Measurements from ENCODE around the gene TEX2.
A peak's percentile ranks its signal among the peaks of the same experiment; 100 is the strongest.

The TEX2 gene

DNA sequence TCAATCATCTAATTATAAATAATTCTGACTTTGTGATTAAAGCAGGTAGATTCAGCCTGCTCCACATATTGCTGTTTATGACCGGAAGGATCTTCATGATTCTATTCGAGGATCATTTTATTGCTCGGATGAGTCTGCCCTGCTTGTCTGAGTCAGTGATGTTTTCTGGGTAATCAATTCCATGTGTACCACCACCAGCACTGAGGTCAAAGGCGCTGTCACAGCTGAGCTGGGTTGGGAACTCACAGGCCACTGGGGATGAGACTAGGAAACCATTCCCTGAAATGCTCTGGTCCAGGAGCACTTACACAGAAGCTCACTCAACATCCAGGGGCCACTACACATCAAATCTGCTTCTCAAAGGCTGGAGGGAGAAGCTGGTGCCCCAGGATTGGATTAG is 102.7 kb downstream of the TEX2 start:
- DNase-seq (ENCODE audit: low read depth), result no peak

DNA sequence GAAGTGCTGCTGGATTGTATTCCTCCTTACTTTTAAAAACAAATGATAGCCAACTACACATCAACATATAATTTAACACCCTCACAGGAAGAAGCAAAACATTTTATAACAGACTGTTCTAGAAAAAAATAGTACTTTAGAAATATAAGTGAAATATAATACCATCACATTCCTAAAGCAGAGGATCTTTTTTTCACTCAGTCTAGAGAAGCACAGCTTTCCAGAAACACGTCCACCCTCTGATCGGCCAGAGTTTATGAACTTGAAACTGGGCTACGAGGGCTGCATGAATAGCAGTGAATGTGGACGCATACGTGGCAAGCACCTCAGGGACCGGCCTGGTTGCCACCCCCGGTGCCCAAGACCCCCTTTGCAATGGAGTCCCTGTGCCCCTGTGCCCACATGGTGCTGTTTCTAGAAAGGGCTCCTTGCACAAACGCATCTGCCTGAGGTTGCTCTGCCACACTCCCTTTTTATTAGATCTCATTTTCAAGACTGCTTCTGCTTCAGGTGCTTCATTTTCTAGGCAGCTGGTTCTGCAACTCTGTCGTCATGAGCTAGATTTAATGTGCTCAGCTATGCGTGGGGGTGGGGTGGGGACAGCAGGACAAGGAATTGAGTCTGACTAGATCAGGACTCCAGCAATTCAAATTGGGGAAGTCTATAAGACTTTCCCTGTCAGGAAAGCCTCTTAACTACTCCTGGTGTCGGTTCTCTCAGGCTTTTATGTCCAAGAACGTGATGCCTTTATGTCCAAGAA is 104.0 kb downstream of the TEX2 start:
- DNase-seq (ENCODE audit: low read depth), result no peak

DNA sequence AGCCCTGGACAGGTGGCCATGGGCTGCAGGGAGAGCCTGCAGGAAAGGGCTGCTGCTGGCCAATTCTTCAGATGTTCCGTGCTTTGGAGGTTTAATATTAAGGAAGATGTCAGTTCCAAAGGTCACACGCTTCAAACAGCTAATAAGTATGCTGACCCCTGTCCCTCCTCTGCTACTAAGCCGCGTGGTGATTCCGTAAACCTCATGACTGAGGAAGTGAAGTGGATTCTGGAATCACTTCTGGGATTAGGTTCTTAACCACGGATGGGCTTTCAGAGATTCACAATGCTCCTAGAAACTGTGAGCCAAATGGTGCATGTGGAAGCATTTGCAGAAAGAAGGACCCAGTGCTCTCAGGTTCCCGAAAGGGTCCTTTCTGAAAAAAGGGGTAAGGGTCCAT is 104.7 kb downstream of the TEX2 start:
- DNase-seq (ENCODE audit: low read depth), result no peak

GRCh38 chr17:64157669-64158180 is 105.3 kb downstream of the TEX2 start:
- DNase-seq (ENCODE audit: low read depth), result no peak

- no peak for DNase-seq (ENCODE audit: low read depth)
Observed at GRCh38 chr17:64156670-64157069, 106.4 kb downstream of the TEX2 start.

GRCh38 chr17:64155751-64156544 is 107.1 kb downstream of the TEX2 start:
- DNase-seq (ENCODE audit: low read depth), result no peak

GRCh38 chr17:64155129-64155528 is 107.9 kb downstream of the TEX2 start:
- no peak for DNase-seq (ENCODE audit: low read depth)

GRCh38 chr17:64154717-64155116 is 108.3 kb downstream of the TEX2 start:
- no peak for DNase-seq (ENCODE audit: low read depth)

GRCh38 chr17:64154313-64154695 is 108.8 kb downstream of the TEX2 start:
- DNase-seq (ENCODE audit: low read depth), result no peak

DNA sequence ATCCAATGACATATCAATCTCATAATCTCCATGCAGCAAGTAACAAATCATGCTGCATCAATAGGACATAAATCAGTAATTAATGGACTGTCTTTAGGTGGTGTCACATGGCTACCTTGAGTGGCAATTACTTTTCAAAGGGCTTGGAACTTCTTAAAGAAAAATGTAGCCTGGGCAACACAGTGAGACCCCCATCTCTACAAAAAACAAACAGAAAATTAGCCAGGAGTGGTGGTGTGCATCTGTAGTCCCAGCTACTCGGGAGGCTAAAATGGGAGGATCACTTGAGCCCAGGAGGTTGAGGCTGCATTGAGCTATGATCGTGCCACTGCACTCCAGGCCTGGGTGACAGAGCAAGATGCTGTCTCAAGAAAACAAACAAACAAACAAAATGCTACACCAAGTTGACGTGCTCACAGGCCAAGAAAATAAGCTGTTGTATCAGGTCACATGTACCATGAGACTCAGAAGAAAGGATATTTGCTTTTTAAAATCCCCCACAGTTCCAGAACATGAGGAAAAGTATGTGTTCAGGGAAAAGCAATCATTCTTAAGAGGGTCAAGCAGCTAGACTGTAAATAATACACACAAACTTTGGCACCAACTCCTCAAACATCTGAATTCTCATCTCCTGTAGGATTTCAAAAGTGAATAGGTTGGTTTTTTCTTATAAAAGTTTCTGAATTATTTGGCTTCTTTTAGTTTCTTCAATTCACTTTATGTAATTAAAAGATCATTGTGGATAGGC is 109.3 kb downstream of the TEX2 start:
- DNase-seq (ENCODE audit: low read depth), result no peak

GRCh38 chr17:64152428-64153125 is 110.5 kb downstream of the TEX2 start:
- no peak for DNase-seq (ENCODE audit: low read depth)

- no peak for DNase-seq (ENCODE audit: low read depth)
Observed at GRCh38 chr17:64151016-64151368, 112.1 kb downstream of the TEX2 start.

DNA sequence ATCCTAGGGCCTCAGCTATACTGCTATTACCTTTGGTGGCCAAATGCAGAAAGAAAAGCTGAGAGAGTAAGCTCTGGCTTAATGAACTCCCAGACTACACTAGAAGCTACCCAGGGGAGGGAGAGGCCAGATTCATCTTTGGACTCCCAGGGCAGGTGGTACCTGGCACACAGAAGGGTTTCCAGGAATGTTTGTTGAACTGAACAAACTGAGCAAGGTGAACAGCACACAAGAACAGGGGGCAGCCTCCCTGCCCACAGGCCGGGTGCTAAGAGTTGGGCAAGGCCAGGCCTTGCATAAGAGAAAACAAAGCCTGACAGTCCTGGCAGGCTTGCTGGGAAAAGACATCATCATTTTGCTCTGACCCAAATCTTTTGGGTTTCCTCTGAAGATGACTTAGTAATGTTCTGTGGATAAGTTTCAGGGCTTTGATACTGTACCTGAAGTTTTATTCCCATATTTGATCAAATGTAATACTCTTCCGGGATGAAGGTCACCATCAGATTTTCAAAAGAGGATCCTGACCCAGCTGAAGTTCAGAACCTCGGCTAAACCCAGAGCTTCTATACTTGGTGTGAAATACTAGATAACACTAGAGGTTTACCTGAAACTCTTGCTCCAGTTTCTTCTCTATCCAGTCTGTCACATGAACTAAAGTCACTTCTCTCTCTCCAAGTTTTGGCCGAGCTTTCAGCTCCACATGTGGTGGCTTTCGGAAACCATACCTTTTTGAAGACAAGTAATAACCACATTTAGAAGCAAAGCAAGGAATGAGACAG is 112.6 kb downstream of the TEX2 start:
- no peak for DNase-seq (ENCODE audit: low read depth)

DNA sequence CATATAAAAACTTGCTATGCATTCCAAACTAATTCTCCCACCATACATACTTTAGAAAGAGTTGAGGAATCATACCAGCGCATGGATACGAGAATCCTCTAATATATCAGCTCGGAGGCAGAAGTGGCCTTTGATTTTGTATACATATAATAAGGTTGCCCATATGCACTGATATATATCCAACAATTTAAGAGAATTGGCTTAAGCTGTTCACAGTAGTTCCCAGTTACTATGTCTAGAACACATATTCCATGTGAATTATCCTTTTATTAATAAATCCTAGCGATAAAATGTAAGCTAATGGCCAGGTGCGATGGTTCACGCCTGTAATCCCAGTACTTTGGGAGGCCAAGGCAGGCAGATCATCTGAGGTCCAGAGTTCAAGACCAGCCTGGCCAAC is 113.9 kb downstream of the TEX2 start:
- DNase-seq (ENCODE audit: low read depth), result no peak

GRCh38 chr17:64148699-64149098 is 114.4 kb downstream of the TEX2 start:
- no peak for DNase-seq (ENCODE audit: low read depth)

GRCh38 chr17:64148017-64148631 is 114.9 kb downstream of the TEX2 start:
- DNase-seq (ENCODE audit: low read depth), result no peak

- DNase-seq (ENCODE audit: low read depth), result no peak
Observed at GRCh38 chr17:64147110-64148016, 115.7 kb downstream of the TEX2 start.

DNA sequence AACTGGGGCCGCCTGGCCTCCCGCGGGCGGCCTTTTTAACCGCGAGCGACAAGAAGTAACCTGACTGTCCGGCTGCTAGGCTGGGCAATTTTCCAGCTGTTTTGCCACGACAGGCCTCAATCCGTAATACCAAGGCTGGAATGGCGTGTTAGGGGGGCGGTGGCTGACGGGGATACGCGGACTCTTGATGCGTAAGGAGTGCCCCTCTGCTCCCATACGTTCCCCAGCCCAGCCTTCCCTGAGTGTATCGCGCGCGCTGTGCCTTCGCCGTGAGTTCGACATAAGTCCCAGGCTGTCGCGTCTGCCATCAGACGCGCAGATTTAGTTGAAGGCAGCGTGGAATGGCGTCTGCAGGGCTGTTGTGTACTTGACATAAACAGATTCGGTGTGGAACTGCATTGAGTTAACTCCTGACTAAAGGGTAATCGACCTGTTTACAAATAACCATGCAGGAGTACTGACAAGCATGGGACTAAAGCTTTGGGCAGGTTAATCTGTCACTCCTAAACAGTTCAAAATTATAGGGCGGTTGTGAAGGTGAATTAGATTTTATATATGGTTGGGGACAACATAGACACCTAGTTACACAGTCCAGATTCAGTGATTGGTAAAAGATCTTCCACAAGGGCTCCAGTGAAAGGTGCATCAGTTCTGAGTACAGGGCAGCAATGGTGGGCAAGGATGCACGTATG is 116.5 kb downstream of the TEX2 start:
- DNase-seq (ENCODE audit: low read depth), result peak; percentile 37

- peak; percentile 87 for DNase-seq (ENCODE audit: low read depth)
Observed at GRCh38 chr17:64145751-64146417, 117.2 kb downstream of the TEX2 start.
